ENCODE measurements around the gene FBN2. TPM values are rescaled to one million over a fixed set of nuclear protein-coding genes. Genes with fewer than 3 reads are reported as not detected.

Gene FBN2
- total RNA-seq, 6 experiments from 2014 or later = 174 to 272 (median 186) TPM

- no peak for TF ChIP-seq CTCF (IDR thresholded peaks at IDR 0.05)
- DNase-seq = no peak
- H3K36me3 Mint-ChIP-seq (ENCODE audit: low read depth) = no peaks in the 10 kb centered on the region
- H3K27ac Mint-ChIP-seq = no peak overlapping the region
- no peak overlapping the region for H3K4me3 Mint-ChIP-seq
- peaks cover 13% of the 10 kb centered on the region for H3K4me1 Mint-ChIP-seq (ENCODE audit: low read depth)
- peaks cover 17% of the 10 kb centered on the region for H3K27me3 Mint-ChIP-seq (ENCODE audit: insufficient read depth)
- no peaks in the 10 kb centered on the region for H3K9me3 Mint-ChIP-seq
Observed at GRCh38 chr5:128234928-128235641, 303.0 kb downstream of the FBN2 start.

GRCh38 chr5:128228521-128228920 is 309.5 kb downstream of the FBN2 start:
- no peak overlapping the region for H3K27ac Mint-ChIP-seq
- peak; percentile 21 for DNase-seq
- no peak for TF ChIP-seq CTCF (IDR thresholded peaks at IDR 0.05)
- H3K36me3 Mint-ChIP-seq (ENCODE audit: low read depth) = no peaks in the 10 kb centered on the region
- H3K27me3 Mint-ChIP-seq (ENCODE audit: insufficient read depth) = no peaks in the 10 kb centered on the region
- no peak overlapping the region for H3K4me3 Mint-ChIP-seq
- H3K9me3 Mint-ChIP-seq = no peaks in the 10 kb centered on the region
- peaks cover 15% of the 10 kb centered on the region for H3K4me1 Mint-ChIP-seq (ENCODE audit: low read depth)

- TF ChIP-seq CTCF (IDR thresholded peaks at IDR 0.05) = no peak
- Mint-ChIP-seq H3K4me3 (no peak overlapping the region), H3K27me3 (ENCODE audit: insufficient read depth) (no peaks in the 10 kb centered on the region), H3K4me1 (ENCODE audit: low read depth) (peaks cover 15% of the 10 kb centered on the region), H3K27ac (no peak overlapping the region), H3K36me3 (ENCODE audit: low read depth) (no peaks in the 10 kb centered on the region), H3K9me3 (no peaks in the 10 kb centered on the region)
- DNase-seq = peak; percentile 69
Observed at GRCh38 chr5:128228008-128228407, 310.0 kb downstream of the FBN2 start.

GRCh38 chr5:128225245-128226030 is 312.6 kb downstream of the FBN2 start:
- Mint-ChIP-seq H3K9me3 (no peaks in the 10 kb centered on the region), H3K27ac (no peak overlapping the region), H3K4me3 (no peak overlapping the region), H3K27me3 (ENCODE audit: insufficient read depth) (peaks cover 2% of the 10 kb centered on the region; the same call in 1 of the 2 replicates), H3K36me3 (ENCODE audit: low read depth) (no peaks in the 10 kb centered on the region), H3K4me1 (ENCODE audit: low read depth) (peaks cover 15% of the 10 kb centered on the region)
- no peak for TF ChIP-seq CTCF (IDR thresholded peaks at IDR 0.05)
- DNase-seq = no peak

- no peak for TF ChIP-seq CTCF (IDR thresholded peaks at IDR 0.05)
- no peaks in the 10 kb centered on the region for H3K36me3 Mint-ChIP-seq (ENCODE audit: low read depth)
- no peak overlapping the region for H3K27ac Mint-ChIP-seq
Observed at GRCh38 chr5:128224336-128224735, 313.7 kb downstream of the FBN2 start.

More at GRCh38 chr5:128224336-128224735, 313.7 kb downstream of the FBN2 start:
- H3K27me3 Mint-ChIP-seq (ENCODE audit: insufficient read depth) = peaks cover 5% of the 10 kb centered on the region; the same call in 1 of the 2 replicates
- no peak for DNase-seq
- no peak overlapping the region for H3K4me3 Mint-ChIP-seq
- peaks cover 15% of the 10 kb centered on the region for H3K4me1 Mint-ChIP-seq (ENCODE audit: low read depth)
- H3K9me3 Mint-ChIP-seq = no peaks in the 10 kb centered on the region

All from HFFc6 (cell line).